ENCODE results near the gene LRIG1. TPM values are rescaled to one million over a fixed set of nuclear protein-coding genes. Genes with fewer than 3 reads are reported as not detected.

The LRIG1 gene
- total RNA-seq, 4 donors from 2014 or later = 44.2 to 96.2 (median 57.6) TPM

DNA sequence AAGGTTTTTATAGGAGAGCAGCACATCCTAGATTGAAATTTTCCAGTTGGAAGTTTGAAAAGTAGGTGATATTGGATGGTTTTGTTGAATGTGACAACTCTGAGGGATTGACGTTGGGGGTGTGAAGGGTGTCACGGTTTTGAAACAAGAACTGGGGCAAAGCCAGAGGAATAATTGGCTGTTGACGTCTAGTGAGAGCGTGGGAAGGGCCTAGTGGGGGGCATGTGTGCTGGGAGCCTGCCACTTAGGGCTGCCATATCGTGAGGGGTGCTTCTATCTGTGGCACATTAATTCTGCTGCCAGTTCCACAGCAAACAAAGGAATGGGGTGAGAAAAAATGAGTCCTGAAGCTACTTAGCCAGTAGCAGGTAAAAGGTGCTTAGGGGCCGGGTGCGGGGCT lies 129.4 kb downstream of the LRIG1 start:
- ATAC-seq (ENCODE audit: low FRiP score) = no peak
- TF ChIP-seq, protein P1, sequence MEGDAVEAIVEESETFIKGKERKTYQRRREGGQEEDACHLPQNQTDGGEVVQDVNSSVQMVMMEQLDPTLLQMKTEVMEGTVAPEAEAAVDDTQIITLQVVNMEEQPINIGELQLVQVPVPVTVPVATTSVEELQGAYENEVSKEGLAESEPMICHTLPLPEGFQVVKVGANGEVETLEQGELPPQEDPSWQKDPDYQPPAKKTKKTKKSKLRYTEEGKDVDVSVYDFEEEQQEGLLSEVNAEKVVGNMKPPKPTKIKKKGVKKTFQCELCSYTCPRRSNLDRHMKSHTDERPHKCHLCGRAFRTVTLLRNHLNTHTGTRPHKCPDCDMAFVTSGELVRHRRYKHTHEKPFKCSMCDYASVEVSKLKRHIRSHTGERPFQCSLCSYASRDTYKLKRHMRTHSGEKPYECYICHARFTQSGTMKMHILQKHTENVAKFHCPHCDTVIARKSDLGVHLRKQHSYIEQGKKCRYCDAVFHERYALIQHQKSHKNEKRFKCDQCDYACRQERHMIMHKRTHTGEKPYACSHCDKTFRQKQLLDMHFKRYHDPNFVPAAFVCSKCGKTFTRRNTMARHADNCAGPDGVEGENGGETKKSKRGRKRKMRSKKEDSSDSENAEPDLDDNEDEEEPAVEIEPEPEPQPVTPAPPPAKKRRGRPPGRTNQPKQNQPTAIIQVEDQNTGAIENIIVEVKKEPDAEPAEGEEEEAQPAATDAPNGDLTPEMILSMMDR (IDR thresholded peaks at IDR 0.05) = no peak

DNA sequence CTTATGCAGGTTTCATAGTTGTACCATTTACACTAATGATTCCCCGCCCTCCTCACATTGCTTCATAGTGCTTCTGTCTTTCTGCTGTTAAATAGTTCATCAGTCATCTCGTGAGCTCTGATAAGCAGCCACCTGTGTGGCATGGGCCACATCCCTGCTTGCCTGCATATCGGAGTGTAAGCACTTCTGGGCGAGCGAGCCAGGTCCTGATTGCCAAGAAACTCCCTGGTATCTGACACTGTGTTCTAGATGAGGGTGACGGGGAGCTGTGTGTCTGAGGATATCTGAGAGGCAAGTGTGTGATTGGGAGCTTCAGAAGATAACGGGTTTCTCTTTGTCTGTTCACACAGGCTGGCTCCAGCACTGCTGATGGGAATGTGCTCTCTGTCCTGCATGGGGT lies 130.6 kb downstream of the LRIG1 start:
- TF ChIP-seq, protein P1 (IDR thresholded peaks at IDR 0.05) = no peak
- DNase-seq (ENCODE audit: low spot score) = no peak
- no peak for ATAC-seq (ENCODE audit: low FRiP score)

More for the DNA sequence above, 129.4 kb downstream of the LRIG1 start:
- DNase-seq (ENCODE audit: low spot score) = no peak

DNA sequence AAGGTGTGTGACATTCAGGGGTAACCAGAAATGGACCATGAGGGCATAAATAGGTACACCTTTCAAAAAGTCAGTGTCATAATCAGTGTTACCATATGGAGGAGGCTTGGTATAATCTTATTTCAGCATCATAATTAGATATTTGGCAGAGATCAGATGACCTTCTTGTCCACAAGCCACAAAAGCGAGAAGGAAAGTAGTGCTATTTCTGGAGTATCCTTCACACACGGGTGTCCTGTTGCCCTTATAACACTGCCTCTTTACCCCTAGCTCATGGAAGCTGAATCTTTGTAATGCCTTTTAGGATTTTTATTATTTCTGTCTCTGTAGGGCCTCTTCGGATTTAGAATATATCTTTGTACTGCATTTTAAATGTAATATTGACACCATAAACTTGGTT lies 132.8 kb downstream of the LRIG1 start:
- ATAC-seq (ENCODE audit: low FRiP score) (no peak), DNase-seq (ENCODE audit: low spot score) (no peak)
- TF ChIP-seq, protein P1 (IDR thresholded peaks at IDR 0.05) = no peak

DNA sequence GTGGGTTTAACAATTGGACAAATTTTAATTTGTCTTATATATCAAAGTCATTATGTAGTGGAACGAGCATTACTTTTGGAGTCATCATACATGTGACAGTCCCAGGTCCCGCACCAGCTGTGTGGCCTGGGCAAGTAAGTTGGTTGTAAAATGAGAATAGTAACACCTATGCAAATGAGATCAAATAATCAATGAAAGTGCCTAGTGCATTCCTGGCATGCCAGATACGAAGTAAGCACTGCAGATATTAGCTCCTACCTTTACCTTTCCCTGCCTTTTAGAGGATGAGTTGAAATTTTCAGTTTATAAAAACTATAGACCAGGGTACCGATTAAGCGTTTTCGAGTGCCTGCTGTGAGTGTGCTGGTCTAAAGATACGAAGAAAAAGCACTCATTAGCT lies 134.1 kb downstream of the LRIG1 start:
- ATAC-seq (ENCODE audit: low FRiP score) (no peak), DNase-seq (ENCODE audit: low spot score) (no peak)
- TF ChIP-seq, protein P1 (IDR thresholded peaks at IDR 0.05) = no peak

DNA sequence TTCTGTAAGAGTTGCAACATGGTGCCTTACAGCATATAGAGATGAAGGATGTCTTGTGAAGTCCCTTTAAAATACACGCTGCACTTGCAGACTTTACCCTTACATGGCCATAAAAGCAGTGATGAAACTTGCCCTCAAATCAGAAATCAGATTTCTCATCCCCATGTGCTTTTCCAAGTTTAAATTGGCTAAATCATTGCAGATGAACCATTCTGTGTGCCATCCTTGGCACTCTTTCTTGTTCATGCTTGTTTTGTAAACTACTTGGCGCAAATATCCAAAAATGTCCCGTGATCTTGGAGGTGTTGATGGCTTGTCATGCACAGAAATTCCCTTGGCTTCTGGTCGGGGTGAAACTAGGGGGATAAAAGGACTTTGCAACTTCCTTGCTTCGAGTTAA lies 135.7 kb downstream of the LRIG1 start:
- TF ChIP-seq, protein P1 (IDR thresholded peaks at IDR 0.05) = no peak
- no peak for ATAC-seq (ENCODE audit: low FRiP score)
- DNase-seq (ENCODE audit: low spot score) = no peak

DNA sequence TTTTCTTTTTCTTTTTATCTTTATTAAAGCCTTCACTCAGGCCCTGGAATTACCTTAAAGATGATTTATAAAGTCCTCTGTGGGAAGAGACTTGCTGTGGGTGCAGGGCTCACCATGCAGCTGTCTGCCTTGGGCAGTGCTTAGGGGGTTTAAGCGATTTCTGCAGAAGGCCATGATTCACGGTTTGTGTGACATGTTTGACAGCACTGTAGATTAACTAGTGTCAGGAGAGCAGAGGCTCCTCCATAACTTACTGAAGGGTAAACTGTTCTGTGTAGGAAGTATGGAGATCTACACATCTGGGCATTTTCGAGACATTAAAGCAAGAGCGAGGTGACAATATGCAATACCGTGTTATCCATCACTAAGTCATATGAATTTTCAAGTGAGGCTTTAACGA lies 137.7 kb downstream of the LRIG1 start:
- DNase-seq (ENCODE audit: low spot score) (no peak), ATAC-seq (ENCODE audit: low FRiP score) (no peak)
- TF ChIP-seq, protein P1 (IDR thresholded peaks at IDR 0.05) = no peak

DNA sequence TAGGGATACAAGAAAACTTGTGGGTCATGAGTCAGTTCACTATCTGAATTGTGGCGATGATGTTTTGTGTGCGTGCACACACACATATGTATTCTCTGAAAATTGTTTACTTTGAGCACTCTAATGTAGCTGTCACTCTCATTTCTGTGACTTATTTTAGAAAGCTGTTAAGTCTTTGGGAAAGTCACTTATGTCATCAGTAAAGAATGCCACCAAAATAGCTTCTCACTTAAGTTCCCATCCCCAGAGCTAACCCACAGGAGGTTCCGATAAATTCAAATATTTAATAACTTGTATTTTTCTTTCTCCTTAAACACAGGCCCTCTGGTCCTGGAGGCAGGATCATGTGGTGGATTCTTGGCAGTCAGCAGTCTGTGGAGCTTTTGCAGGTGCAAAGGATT lies 138.3 kb downstream of the LRIG1 start:
- DNase-seq (ENCODE audit: low spot score) = no peak
- TF ChIP-seq, protein P1 (IDR thresholded peaks at IDR 0.05) = no peak
- ATAC-seq (ENCODE audit: low FRiP score) = no peak

All from omental fat pad (tissue), 4 donors.